Chondrocyte (in vitro differentiated cells): Measurements from ENCODE around the gene CLDN22. TPM values are rescaled to one million over a fixed set of nuclear protein-coding genes. Genes with fewer than 3 reads are reported as not detected.

Experiments
- DNase-seq: peaks from one replicate; pipeline ENCODE4 v3.0.0; 2021; ENCODE audit warnings: mixed read lengths, low spot score
- H3K27ac Mint-ChIP-seq: one replicate; pipeline ENCODE4 v1.8.0; 2021; ENCODE audit warnings: mild to moderate bottlenecking, moderate library complexity, mixed read lengths; ENCODE audit not compliant: unreplicated experiment
- H3K27me3 Mint-ChIP-seq: 2 replicates; pipeline ENCODE4 v1.8.0; 2021; ENCODE audit warnings: low read depth, mixed read lengths
- H3K36me3 Mint-ChIP-seq: 2 replicates; pipeline ENCODE4 v1.8.0; 2021; ENCODE audit warnings: low read depth, mixed read lengths
- H3K4me1 Mint-ChIP-seq: 2 replicates; pipeline ENCODE4 v1.8.0; 2021; ENCODE audit warnings: low read depth, mild to moderate bottlenecking, mixed read lengths
- H3K4me3 Mint-ChIP-seq: one replicate; pipeline ENCODE4 v1.8.0; 2021; ENCODE audit warnings: mild to moderate bottlenecking, moderate library complexity, mixed read lengths; ENCODE audit not compliant: unreplicated experiment
- H3K9me3 Mint-ChIP-seq: 2 replicates; pipeline ENCODE4 v1.8.0; 2021; ENCODE audit warnings: low read depth, mixed read lengths
- total RNA-seq: library from RNA; stranded (reverse); gene quantifications from 3 replicates; pipeline ENCODE4 v1.2.1, GENCODE V29; 2021
- TF ChIP-seq, protein P1 (sequence below): fragments of 200-600 bp; sonication (generic); IDR thresholded peaks from 2 replicates; pipeline ENCODE4 v1.5.0; 2021; ENCODE audit warnings: antibody characterized with exemption, mild to moderate bottlenecking, moderate library complexity

Gene CLDN22
- total RNA-seq, 1 donor from 2014 or later, result not detected

DNA sequence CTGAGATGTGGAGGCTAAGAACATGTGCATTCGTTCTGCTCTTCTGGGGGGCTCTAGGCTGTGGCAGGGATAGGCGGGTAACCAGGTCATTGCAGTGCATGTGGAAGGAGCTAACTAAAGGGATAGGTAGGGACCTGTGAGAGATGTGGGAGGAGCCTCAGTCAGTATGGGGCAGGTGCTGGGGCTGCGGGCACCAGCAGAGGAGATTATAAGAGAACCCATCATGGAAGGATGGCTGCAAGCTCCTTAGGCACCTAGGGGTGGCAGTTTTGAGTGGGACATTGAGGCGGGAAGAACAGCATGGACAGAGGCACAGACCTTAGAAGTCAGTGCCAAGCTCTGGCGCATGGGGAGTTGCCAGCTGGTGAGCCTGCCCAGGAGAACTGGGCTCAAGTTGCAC is 7.2 kb downstream of the CLDN22 start:
- Mint-ChIP-seq H3K4me3 (no peak overlapping the region), H3K27ac (no peak overlapping the region), H3K9me3 (no peaks in the 10 kb centered on the region), H3K4me1 (no peaks in the 10 kb centered on the region), H3K36me3 (peaks cover 32% of the 10 kb centered on the region), H3K27me3 (no peaks in the 10 kb centered on the region)
- no peak for DNase-seq
- TF ChIP-seq, protein P1, sequence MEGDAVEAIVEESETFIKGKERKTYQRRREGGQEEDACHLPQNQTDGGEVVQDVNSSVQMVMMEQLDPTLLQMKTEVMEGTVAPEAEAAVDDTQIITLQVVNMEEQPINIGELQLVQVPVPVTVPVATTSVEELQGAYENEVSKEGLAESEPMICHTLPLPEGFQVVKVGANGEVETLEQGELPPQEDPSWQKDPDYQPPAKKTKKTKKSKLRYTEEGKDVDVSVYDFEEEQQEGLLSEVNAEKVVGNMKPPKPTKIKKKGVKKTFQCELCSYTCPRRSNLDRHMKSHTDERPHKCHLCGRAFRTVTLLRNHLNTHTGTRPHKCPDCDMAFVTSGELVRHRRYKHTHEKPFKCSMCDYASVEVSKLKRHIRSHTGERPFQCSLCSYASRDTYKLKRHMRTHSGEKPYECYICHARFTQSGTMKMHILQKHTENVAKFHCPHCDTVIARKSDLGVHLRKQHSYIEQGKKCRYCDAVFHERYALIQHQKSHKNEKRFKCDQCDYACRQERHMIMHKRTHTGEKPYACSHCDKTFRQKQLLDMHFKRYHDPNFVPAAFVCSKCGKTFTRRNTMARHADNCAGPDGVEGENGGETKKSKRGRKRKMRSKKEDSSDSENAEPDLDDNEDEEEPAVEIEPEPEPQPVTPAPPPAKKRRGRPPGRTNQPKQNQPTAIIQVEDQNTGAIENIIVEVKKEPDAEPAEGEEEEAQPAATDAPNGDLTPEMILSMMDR, result no peak

DNA sequence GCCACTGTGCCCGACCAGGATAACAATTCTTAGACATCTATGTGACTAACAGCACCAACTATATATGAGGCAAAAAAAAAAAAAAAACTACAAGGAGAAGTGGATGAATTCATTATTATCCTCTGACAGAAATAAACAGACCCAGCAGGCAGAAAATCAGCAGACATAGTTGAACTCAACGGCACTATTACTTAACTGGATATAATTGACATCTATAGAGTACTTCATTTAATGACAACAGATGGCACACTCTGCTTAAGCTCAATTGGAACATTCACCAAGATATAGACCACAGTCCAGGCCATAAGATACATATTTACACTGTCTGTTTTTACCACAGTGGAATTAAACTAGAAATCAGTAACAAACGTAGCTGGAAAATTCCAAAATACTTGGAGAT is 13.3 kb downstream of the CLDN22 start:
- Mint-ChIP-seq H3K4me3 (no peak overlapping the region), H3K9me3 (no peaks in the 10 kb centered on the region), H3K27ac (no peak overlapping the region), H3K36me3 (peaks cover 20% of the 10 kb centered on the region), H3K4me1 (no peaks in the 10 kb centered on the region), H3K27me3 (no peaks in the 10 kb centered on the region)
- TF ChIP-seq, protein P1, result no peak
- DNase-seq, result no peak

DNA sequence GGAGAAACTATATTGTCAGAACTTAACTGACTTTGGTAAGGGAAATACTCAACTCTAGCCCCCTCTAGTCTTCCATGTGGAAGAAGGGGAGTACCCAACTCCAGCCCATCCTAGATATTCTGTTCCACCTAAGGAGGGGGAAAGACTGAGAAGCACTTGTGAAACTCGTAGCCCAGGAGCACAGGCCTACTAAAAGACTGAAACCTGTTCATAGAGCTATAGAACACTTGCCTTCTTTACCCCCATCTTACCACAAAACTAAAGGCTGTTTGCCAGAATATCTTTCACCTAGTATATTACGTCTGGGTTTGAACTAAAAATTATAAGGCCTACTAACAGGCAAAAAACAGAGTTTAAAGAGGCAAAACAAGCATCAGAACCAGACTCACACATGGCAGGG is 15.5 kb downstream of the CLDN22 start:
- Mint-ChIP-seq H3K27me3 (no peaks in the 10 kb centered on the region), H3K4me1 (no peaks in the 10 kb centered on the region), H3K27ac (no peak overlapping the region), H3K4me3 (no peak overlapping the region), H3K9me3 (no peaks in the 10 kb centered on the region), H3K36me3 (peaks cover 19% of the 10 kb centered on the region)
- TF ChIP-seq, protein P1, result no peak
- DNase-seq, result no peak

DNA sequence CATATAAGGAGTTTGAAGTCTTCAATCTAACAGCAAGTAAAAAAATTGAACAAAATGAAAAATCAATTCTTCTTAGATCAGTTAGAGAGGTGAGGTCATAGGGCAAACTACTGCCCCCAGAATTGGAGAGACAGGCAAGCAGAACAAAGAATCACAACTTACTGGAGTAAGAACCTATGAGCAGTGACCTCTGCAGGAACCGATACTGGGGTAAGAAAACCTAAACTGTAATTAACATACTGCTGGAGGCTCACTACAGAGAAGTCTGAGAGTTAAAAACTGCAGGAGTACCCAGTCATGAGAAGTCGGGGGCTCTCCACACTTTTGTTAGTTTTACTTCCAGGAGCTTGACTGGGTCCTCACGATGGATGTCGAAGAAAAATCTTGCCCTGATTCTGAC is 16.0 kb downstream of the CLDN22 start:
- no peak overlapping the region for H3K4me3 Mint-ChIP-seq
- TF ChIP-seq, protein P1, result no peak
- peaks cover 20% of the 10 kb centered on the region for H3K36me3 Mint-ChIP-seq
- no peaks in the 10 kb centered on the region for H3K27me3 Mint-ChIP-seq
- H3K9me3 Mint-ChIP-seq, result no peaks in the 10 kb centered on the region
- no peak overlapping the region for H3K27ac Mint-ChIP-seq
- no peak for DNase-seq
- H3K4me1 Mint-ChIP-seq, result no peaks in the 10 kb centered on the region

DNA sequence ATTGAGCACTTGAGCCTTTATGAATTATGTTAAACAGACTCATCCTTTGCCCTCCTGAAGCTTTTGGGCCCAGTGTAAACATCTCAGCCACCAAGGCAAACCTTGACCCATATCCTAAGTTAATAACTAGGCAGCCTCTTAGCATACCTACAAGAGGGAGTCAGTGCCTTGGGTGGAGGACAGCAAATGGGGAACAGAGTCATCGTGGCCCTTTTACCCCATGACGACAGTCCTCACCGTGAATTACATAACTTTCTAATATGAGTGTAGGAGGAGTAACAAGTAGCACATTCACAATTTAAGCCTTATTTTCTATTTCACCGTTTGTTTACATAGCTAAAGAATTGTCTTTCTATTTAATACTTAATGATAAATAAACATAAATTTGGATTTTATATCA is 16.8 kb downstream of the CLDN22 start:
- H3K27ac Mint-ChIP-seq, result no peak overlapping the region
- peaks cover 17% of the 10 kb centered on the region for H3K36me3 Mint-ChIP-seq
- H3K4me1 Mint-ChIP-seq, result no peaks in the 10 kb centered on the region
- no peak overlapping the region for H3K4me3 Mint-ChIP-seq
- H3K27me3 Mint-ChIP-seq, result no peaks in the 10 kb centered on the region
- TF ChIP-seq, protein P1, result no peak
- DNase-seq, result no peak
- no peaks in the 10 kb centered on the region for H3K9me3 Mint-ChIP-seq
